ENCODE results near the gene ZNF506. TPM values are rescaled to one million over a fixed set of nuclear protein-coding genes. Genes with fewer than 3 reads are reported as not detected.
A peak's percentile ranks its signal among the peaks of the same experiment; 100 is the strongest.
"Not testable (repeated sequence)": the region's sequence is repeated elsewhere in the genome, so short reads cannot be mapped to it uniquely, and the experiment has no call there.

Gene ZNF506
- total and polyA plus RNA-seq, 7 experiments from 2014 or later: 20.4 to 93.9 (median 44.8) TPM

- H3K4me3 ChIP-seq (ENCODE audit: low read length): peak overlapping the region; percentile 56
- peak overlapping the region; percentile 98 for H3K27ac ChIP-seq (ENCODE audit: low read depth, low read length)
- not testable (repeated sequence) for DNase-seq; H3K27me3 Mint-ChIP-seq; H3K27me3 ChIP-seq (ENCODE audit: control insufficient read depth in 2 of 2, insufficient read depth in 2 of 2, low read length in 2 of 2); H3K9me3 ChIP-seq (ENCODE audit: control insufficient read depth in 2 of 3, low read length in 3 of 3); ATAC-seq
- peaks cover 14 to 26% of the 10 kb centered on the region in 2 donors for H3K4me1 ChIP-seq (ENCODE audit: control insufficient read depth in 2 of 2, insufficient read depth in 2 of 2, low read length in 2 of 2)
- intact Hi-C loops (cut with micrococcal nuclease): loop anchor here (1.0 to 5.0 kb wide), 10 partner anchors 43 to 285 kb away; partner anchors contain the start of genes ATP13A1 (in 2 of the 2), ZNF101 (in 2 of the 2), ZNF14 (in 2 of the 2) and ZNF93 (in 2 of the 2)
- POLR2A ChIA-PET: interaction anchor here (0.6 to 7.0 kb wide), 32 partner anchors 9 to 1684 kb away, joined by 3 to 130 read pairs (median 4); partner anchors contain the start of genes ATP13A1, ZNF101, ZNF14 and ZNF253
- Mint-ChIP-seq H3K27ac (peak overlapping the region; percentile 83 to 100 (median 100)), H3K4me3 (peak overlapping the region; percentile 97 to 100 (median 99)), H3K9me3 (peaks cover 0 to 62% (median 23%) of the 10 kb centered on the region in 11 donors), H3K4me1 (peaks cover 6 to 50% (median 30%) of the 10 kb centered on the region in 7 donors), H3K36me3 (peaks cover 11 to 48% (median 45%) of the 10 kb centered on the region in 5 donors)
- H3K36me3 ChIP-seq (ENCODE audit: control insufficient read depth in 2 of 3, insufficient read depth in 3 of 3, low read length in 3 of 3): peaks cover 0 to 15% (median 4%) of the 10 kb centered on the region in 3 experiments
- CTCF ChIA-PET: interaction anchor here (0.8 to 1.1 kb wide), 4 partner anchors 13 to 89 kb away, joined by 3 to 6 read pairs (median 4); partner anchors contain the start of genes ZNF14 and ZNF253
Measured at GRCh38 chr19:19821976-19822375, 426 bp upstream of the ZNF506 start.

GRCh38 chr19:19820774-19821320 lies 703 bp downstream of the ZNF506 start:
- peak overlapping the region; percentile 97 to 100 (median 99) for H3K4me3 Mint-ChIP-seq
- ChIA-PET CTCF (interaction anchor here (0.7 to 1.1 kb wide), 3 partner anchors 31 to 45 kb away, joined by 3 to 5 read pairs (median 3); partner anchors contain the start of gene ZNF253), POLR2A (interaction anchor here (0.6 to 7.0 kb wide), 35 partner anchors 9 to 1685 kb away, joined by 3 to 130 read pairs (median 4); partner anchors contain the start of genes ATP13A1, ZNF101, ZNF14 and ZNF253)
- Histone ChIP-seq H3K4me1 (ENCODE audit: control insufficient read depth in 2 of 2, insufficient read depth in 2 of 2, low read length in 2 of 2) (peaks cover 26% of the 10 kb centered on the region in 2 donors), H3K4me3 (ENCODE audit: low read length) (peak overlapping the region; percentile 69), H3K9me3 (ENCODE audit: control insufficient read depth in 2 of 3, low read length in 3 of 3) (no peaks in the 10 kb centered on the region), H3K27me3 (ENCODE audit: control insufficient read depth in 2 of 2, insufficient read depth in 2 of 2, low read length in 2 of 2) (no peaks in the 10 kb centered on the region), H3K36me3 (ENCODE audit: control insufficient read depth in 2 of 3, insufficient read depth in 3 of 3, low read length in 3 of 3) (peaks cover 0 to 17% (median 4%) of the 10 kb centered on the region in 3 experiments), H3K27ac (ENCODE audit: low read depth, low read length) (peak overlapping the region; percentile 98)
- peak overlapping the region; percentile 99 to 100 (median 100) for H3K27ac Mint-ChIP-seq
- ATAC-seq (no peak), DNase-seq (peak in 1 of 9 donors; percentile 25)
- H3K9me3 Mint-ChIP-seq: peaks cover 0 to 54% (median 15%) of the 10 kb centered on the region in 11 donors
- intact Hi-C loops (cut with micrococcal nuclease): loop anchor here (1.0 to 5.0 kb wide), 10 partner anchors 44 to 284 kb away; partner anchors contain the start of genes ATP13A1 (in 2 of the 2), ZNF101 (in 2 of the 2), ZNF14 (in 2 of the 2) and ZNF93 (in 2 of the 2)
- no peaks in the 10 kb centered on the region for H3K27me3 Mint-ChIP-seq
- H3K4me1 Mint-ChIP-seq: peaks cover 9 to 54% (median 33%) of the 10 kb centered on the region in 7 donors
- peaks cover 12 to 52% (median 40%) of the 10 kb centered on the region in 5 donors for H3K36me3 Mint-ChIP-seq

- Mint-ChIP-seq H3K27ac (peak overlapping the region; percentile 83 to 99 (median 96)), H3K27me3 (no peaks in the 10 kb centered on the region), H3K4me3 (peak overlapping the region; percentile 72 to 99 (median 80)), H3K4me1 (peaks cover 21 to 80% (median 49%) of the 10 kb centered on the region in 7 donors), H3K9me3 (peaks cover 0 to 72% (median 13%) of the 10 kb centered on the region in 11 donors), H3K36me3 (peaks cover 15 to 79% (median 70%) of the 10 kb centered on the region in 5 donors)
- Histone ChIP-seq H3K27ac (ENCODE audit: low read depth, low read length) (peak overlapping the region; percentile 76), H3K36me3 (ENCODE audit: control insufficient read depth in 2 of 3, insufficient read depth in 3 of 3, low read length in 3 of 3) (peaks cover 0 to 34% (median 8%) of the 10 kb centered on the region in 3 experiments), H3K9me3 (ENCODE audit: control insufficient read depth in 2 of 3, low read length in 3 of 3) (no peaks in the 10 kb centered on the region), H3K27me3 (ENCODE audit: control insufficient read depth in 2 of 2, insufficient read depth in 2 of 2, low read length in 2 of 2) (no peaks in the 10 kb centered on the region), H3K4me1 (ENCODE audit: control insufficient read depth in 2 of 2, insufficient read depth in 2 of 2, low read length in 2 of 2) (peaks cover 28 to 32% of the 10 kb centered on the region in 2 donors), H3K4me3 (ENCODE audit: low read length) (no peak overlapping the region)
- CTCF ChIA-PET: no interaction called here
- intact Hi-C loops (cut with micrococcal nuclease): loop anchor here (1.0 to 2.0 kb wide), 5 partner anchors 15 to 149 kb away; partner anchors contain the start of gene ZNF101 (in 1 of the 2)
- POLR2A ChIA-PET: interaction anchor here (0.9 to 2.1 kb wide), 8 partner anchors 10 to 149 kb away, joined by 3 to 13 read pairs (median 7); partner anchors contain the start of genes ZNF101, ZNF14, ZNF253 and ZNF93
- peak; percentile 66 for ATAC-seq
- peak; percentile 20 to 88 (median 76) for DNase-seq
Measured at GRCh38 chr19:19817357-19817756, 4.2 kb downstream of the ZNF506 start.

DNA sequence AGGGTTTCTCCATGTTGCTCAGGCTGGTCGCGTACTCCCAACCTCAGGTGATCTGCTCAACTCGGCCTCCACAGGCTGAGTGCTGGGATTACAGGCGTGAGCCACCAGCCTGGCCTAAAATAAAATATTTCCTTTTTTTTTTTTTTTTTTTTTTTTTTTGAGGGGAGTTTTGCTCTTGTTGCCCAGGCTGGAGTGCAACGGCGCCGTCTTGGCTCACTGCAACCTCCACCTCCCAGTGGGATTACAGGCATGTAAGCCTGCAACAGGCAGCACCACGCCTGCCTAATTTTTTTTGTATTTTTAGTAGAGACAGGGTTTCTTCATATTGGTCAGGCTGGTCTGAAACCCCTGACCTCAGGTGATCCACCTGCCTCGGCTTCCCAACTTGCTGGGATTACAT lies 4.9 kb downstream of the ZNF506 start:
- Mint-ChIP-seq H3K27me3 (no peaks in the 10 kb centered on the region), H3K36me3 (peaks cover 15 to 84% (median 75%) of the 10 kb centered on the region in 5 donors), H3K4me3 (peak overlapping the region in 9 of 10 donors; percentile 16 to 99 (median 81)), H3K27ac (peak overlapping the region; percentile 83 to 99 (median 96)), H3K4me1 (peaks cover 19 to 81% (median 52%) of the 10 kb centered on the region in 7 donors), H3K9me3 (peaks cover 0 to 78% (median 13%) of the 10 kb centered on the region in 11 donors)
- ATAC-seq (no peak), DNase-seq (no peak)
- H3K4me1 ChIP-seq (ENCODE audit: control insufficient read depth in 2 of 2, insufficient read depth in 2 of 2, low read length in 2 of 2): peaks cover 28% of the 10 kb centered on the region in 2 donors
- H3K4me3 ChIP-seq (ENCODE audit: low read length): peak overlapping the region; percentile 22
- H3K27ac ChIP-seq (ENCODE audit: low read depth, low read length): peak overlapping the region; percentile 76
- no peaks in the 10 kb centered on the region for H3K27me3 ChIP-seq (ENCODE audit: control insufficient read depth in 2 of 2, insufficient read depth in 2 of 2, low read length in 2 of 2)
- ChIA-PET POLR2A (interaction anchor here (1.0 to 2.1 kb wide), 3 partner anchors 83 to 148 kb away, joined by 7 to 11 read pairs (median 7); partner anchors contain the start of genes ZNF101, ZNF14 and ZNF93), CTCF (no interaction called here)
- no peaks in the 10 kb centered on the region for H3K9me3 ChIP-seq (ENCODE audit: control insufficient read depth in 2 of 3, low read length in 3 of 3)
- intact Hi-C loops (cut with micrococcal nuclease): loop anchor here (1.0 to 2.0 kb wide), 5 partner anchors 14 to 148 kb away; partner anchors contain the start of gene ZNF101 (in 1 of the 2)
- peaks cover 0 to 38% (median 11%) of the 10 kb centered on the region in 3 experiments for H3K36me3 ChIP-seq (ENCODE audit: control insufficient read depth in 2 of 3, insufficient read depth in 3 of 3, low read length in 3 of 3)

GRCh38 chr19:19811999-19812398 lies 9.6 kb downstream of the ZNF506 start:
- peaks cover 9 to 16% of the 10 kb centered on the region in 2 donors for H3K4me1 ChIP-seq (ENCODE audit: control insufficient read depth in 2 of 2, insufficient read depth in 2 of 2, low read length in 2 of 2)
- peaks cover 0 to 34% (median 7%) of the 10 kb centered on the region in 3 experiments for H3K36me3 ChIP-seq (ENCODE audit: control insufficient read depth in 2 of 3, insufficient read depth in 3 of 3, low read length in 3 of 3)
- H3K27me3 ChIP-seq (ENCODE audit: control insufficient read depth in 2 of 2, insufficient read depth in 2 of 2, low read length in 2 of 2); H3K9me3 ChIP-seq (ENCODE audit: control insufficient read depth in 2 of 3, low read length in 3 of 3); DNase-seq; ATAC-seq; H3K27me3 Mint-ChIP-seq; intact Hi-C loops (cut with micrococcal nuclease); H3K27ac ChIP-seq (ENCODE audit: low read depth, low read length): not testable (repeated sequence)
- ChIA-PET POLR2A (interaction anchor here (1.9 to 3.6 kb wide), 2 partner anchors 10 to 54 kb away, joined by 7 to 11 read pairs; partner anchors contain the start of genes ZNF253 and ZNF506), CTCF (interaction anchor here (0.6 to 1.2 kb wide), 2 partner anchors 13 to 33 kb away, joined by 3 read pairs; no protein-coding TSS in a partner anchor)
- H3K27ac Mint-ChIP-seq: peak overlapping the region in 3 of 9 donors; percentile 25 to 48 (median 31)
- H3K4me1 Mint-ChIP-seq: peaks cover 3 to 60% (median 46%) of the 10 kb centered on the region in 7 donors
- peak overlapping the region in 4 of 10 donors; percentile 9 to 22 (median 18) for H3K4me3 Mint-ChIP-seq
- peaks cover 0 to 79% (median 5%) of the 10 kb centered on the region in 11 donors for H3K9me3 Mint-ChIP-seq
- H3K4me3 ChIP-seq (ENCODE audit: low read length): peak overlapping the region; percentile 13
- H3K36me3 Mint-ChIP-seq: peaks cover 21 to 74% (median 70%) of the 10 kb centered on the region in 5 donors

DNA sequence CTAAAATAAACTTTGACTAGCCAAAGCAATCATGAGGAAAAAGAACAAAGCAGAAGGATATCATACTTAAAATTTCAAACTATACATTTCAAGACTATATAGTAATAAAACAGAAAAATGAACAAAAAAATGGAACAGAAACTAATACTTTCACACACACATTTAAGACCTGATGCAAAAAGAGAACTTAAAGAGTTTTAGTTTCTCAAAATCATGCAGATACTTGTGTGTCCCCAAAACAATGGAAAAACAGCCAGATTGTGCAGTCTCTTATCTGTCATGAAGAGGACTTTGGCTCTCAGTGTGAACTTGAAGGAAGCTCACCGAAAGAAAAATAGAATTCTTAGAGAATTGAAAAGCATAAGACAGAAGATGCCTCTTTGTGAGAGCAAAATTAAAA lies 16.1 kb downstream of the ZNF506 start:
- intact Hi-C loops (cut with micrococcal nuclease): no loop called here
- ATAC-seq (no peak), DNase-seq (no peak)
- Mint-ChIP-seq H3K27me3 (no peaks in the 10 kb centered on the region), H3K4me3 (peak overlapping the region in 2 of 10 donors; percentile 17 to 29), H3K27ac (peak overlapping the region in 2 of 9 donors; percentile 35 to 48), H3K4me1 (peaks cover 0 to 33% (median 20%) of the 10 kb centered on the region in 7 donors), H3K9me3 (peaks cover 0 to 78% (median 32%) of the 10 kb centered on the region in 11 donors), H3K36me3 (peaks cover 18 to 76% (median 71%) of the 10 kb centered on the region in 5 donors)
- H3K27ac ChIP-seq (ENCODE audit: low read depth, low read length): no peak overlapping the region
- H3K4me3 ChIP-seq (ENCODE audit: low read length): no peak overlapping the region
- CTCF ChIA-PET: no interaction called here
- peaks cover 0 to 4% of the 10 kb centered on the region in 2 donors for H3K4me1 ChIP-seq (ENCODE audit: control insufficient read depth in 2 of 2, insufficient read depth in 2 of 2, low read length in 2 of 2)
- POLR2A ChIA-PET: interaction anchor here (0.6 to 0.8 kb wide), 2 partner anchors 29 to 65 kb away, joined by 4 to 5 read pairs; no protein-coding TSS in a partner anchor
- no peaks in the 10 kb centered on the region for H3K9me3 ChIP-seq (ENCODE audit: control insufficient read depth in 2 of 3, low read length in 3 of 3)
- peaks cover 0 to 50% (median 8%) of the 10 kb centered on the region in 3 experiments for H3K36me3 ChIP-seq (ENCODE audit: control insufficient read depth in 2 of 3, insufficient read depth in 3 of 3, low read length in 3 of 3)
- no peaks in the 10 kb centered on the region for H3K27me3 ChIP-seq (ENCODE audit: control insufficient read depth in 2 of 2, insufficient read depth in 2 of 2, low read length in 2 of 2)

Data from naive thymus-derived CD4-positive, alpha-beta T cell (primary cell).